SK-N-SH treated with all-trans-retinoic acid at 6 μM for 48 hours (cell line): ENCODE data around the gene URI1.

ENCODE experiments used
- ARNTL ChIP-seq: fragments of 450-650 bp; formaldehyde crosslinking; IDR thresholded peaks from 2 replicates; pipeline ENCODE4 v1.5.0; 2020; ENCODE audit warnings: low read depth, mild to moderate bottlenecking, moderate library complexity, borderline replicate concordance
- CREB5 ChIP-seq: fragments of 250-450 bp; sonication (Bioruptor Pico); IDR thresholded peaks from 2 replicates; pipeline ENCODE4 v1.5.1; 2020; ENCODE audit warnings: low read depth, mild to moderate bottlenecking, moderate library complexity
- CSRNP3 ChIP-seq: fragments of 250-450 bp; sonication (Bioruptor Pico); IDR thresholded peaks from 2 replicates; pipeline ENCODE4 v1.5.1; 2021; ENCODE audit warnings: mild to moderate bottlenecking, moderate library complexity
- ZC3H10 ChIP-seq: fragments of 250-450 bp; sonication (Bioruptor Pico); IDR thresholded peaks from 2 replicates; pipeline ENCODE4 v1.5.1; 2021; ENCODE audit warnings: mild to moderate bottlenecking, moderate library complexity

GRCh38 chr19:29952177-29952576 is 10.1 kb downstream of the URI1 start:
- TF ChIP-seq ZC3H10 (CRISPR knock-in tag) (no peak), CSRNP3 (no peak), CREB5 (CRISPR knock-in tag) (no peak), ARNTL (CRISPR knock-in tag) (no peak)
